Activated naive CD8-positive, alpha-beta T cell (primary cell): ENCODE measurements around the gene MTM1.
A peak's percentile ranks its signal among the peaks of the same experiment; 100 is the strongest.

Experiments
- H3K27ac Mint-ChIP-seq: one replicate; pipeline ENCODE4 v1.8.0; 2021; ENCODE audit warnings: mixed read lengths
- H3K27me3 Mint-ChIP-seq: one replicate; pipeline ENCODE4 v1.8.0; 2021; ENCODE audit warnings: mixed read lengths
- H3K36me3 Mint-ChIP-seq: one replicate; pipeline ENCODE4 v1.8.0; 2021; ENCODE audit warnings: mixed read lengths
- H3K4me1 Mint-ChIP-seq: one replicate; pipeline ENCODE4 v1.8.0; 2021; ENCODE audit warnings: low read depth, mixed read lengths
- H3K4me3 Mint-ChIP-seq: one replicate; pipeline ENCODE4 v1.8.0; 2021; ENCODE audit warnings: mild to moderate bottlenecking, mixed read lengths
- H3K9me3 Mint-ChIP-seq: one replicate; pipeline ENCODE4 v1.8.0; 2021; ENCODE audit warnings: low read depth, mixed read lengths

The MTM1 gene

DNA sequence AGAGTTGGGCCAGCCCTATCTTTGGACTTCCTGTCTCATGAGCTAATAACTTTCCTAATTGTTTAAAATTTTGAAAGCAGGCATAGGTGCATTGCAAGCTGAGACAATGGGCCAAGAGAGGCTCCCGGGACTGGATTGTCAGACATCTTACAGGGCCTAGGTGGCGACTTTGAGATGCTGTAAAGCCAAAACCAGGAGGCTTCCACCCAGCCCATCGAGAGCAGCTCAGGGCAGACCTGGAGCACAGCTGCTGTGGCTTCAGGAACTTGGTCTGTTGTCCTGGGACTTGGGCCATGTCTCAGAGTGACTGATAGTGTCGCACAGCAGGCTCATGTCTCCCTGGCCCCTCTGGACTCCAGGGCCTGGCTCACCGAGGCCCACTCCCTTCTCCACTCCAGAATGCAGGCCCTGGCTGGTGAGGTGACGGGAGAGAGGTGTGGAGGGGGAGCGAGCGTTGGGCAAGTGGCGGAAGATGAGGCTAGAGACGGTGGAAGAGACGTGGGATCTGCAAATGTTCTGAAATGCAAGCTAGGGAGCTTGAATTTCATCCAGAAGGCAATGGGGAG is 24.1 kb upstream of the MTM1 start:
- H3K27me3 Mint-ChIP-seq, result no peaks in the 10 kb centered on the region
- H3K27ac Mint-ChIP-seq, result no peak overlapping the region
- no peaks in the 10 kb centered on the region for H3K9me3 Mint-ChIP-seq
- no peaks in the 10 kb centered on the region for H3K36me3 Mint-ChIP-seq
- H3K4me1 Mint-ChIP-seq, result peaks cover 23% of the 10 kb centered on the region
- no peak overlapping the region for H3K4me3 Mint-ChIP-seq

DNA sequence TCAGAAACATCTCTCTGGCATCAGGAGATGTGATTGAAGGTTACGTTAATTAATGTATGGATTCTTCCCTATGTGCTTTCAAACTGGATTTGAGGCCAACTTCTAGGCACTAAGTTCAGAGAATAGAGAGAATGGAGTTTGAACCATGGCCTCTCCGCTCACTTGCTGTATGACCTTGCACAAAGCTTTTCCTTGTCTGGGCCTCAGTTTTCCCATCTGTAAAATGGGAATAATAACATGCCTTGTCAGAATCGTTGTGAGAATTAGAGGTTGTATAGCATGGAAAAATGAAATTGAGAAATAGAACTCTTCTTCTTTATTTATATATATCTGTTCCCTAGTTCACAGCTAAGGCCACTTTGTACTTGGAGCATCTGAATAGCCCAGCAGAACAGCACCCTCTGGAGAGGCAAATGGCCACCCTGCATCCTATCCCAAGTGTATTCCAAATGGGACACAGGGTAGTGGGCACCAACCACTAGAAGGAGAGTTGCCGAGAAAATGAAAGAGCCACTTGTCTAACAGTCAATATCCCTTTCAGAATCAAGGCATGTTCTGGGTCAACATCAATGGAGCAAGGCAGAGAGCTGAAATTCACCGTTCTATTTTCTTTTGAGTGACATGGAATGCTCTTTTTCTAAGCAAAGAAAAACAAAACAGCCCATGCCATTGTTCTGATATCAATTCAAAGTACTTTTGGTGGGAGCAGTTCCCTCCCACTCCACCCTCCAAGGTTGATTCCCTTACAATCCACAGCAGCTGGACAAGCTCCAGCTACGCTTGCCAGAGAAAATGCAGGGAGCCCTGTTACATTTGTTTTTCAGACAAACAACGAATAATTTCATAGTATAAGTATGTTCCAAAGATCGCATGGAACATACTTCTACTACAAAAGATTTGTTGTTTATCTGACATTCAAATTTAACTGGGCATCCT is 23.3 kb upstream of the MTM1 start:
- H3K36me3 Mint-ChIP-seq, result no peaks in the 10 kb centered on the region
- H3K9me3 Mint-ChIP-seq, result no peaks in the 10 kb centered on the region
- H3K4me3 Mint-ChIP-seq, result no peak overlapping the region
- H3K27me3 Mint-ChIP-seq, result no peaks in the 10 kb centered on the region
- peaks cover 23% of the 10 kb centered on the region for H3K4me1 Mint-ChIP-seq
- no peak overlapping the region for H3K27ac Mint-ChIP-seq

DNA sequence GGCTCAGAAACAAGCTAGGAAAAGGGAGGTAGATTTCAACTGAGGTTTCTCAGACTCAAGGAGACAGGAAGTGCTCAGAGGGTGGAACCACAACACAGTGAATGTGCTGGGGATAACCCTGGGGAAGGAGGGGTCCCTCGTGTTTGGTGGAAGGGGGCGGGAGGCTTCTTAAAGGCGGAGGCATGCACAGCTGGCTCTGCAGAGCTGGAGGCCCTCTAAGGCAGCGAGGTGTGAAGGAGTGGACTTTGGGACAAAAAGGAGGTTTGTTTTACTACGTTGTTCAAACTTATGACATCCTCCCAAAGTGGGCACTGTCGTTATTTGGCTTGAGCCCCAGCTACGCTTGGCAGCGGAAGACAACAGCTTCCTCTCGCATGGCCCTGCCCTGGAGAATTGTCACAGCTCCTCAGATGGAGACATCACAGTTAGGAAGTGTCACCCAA is 21.7 kb upstream of the MTM1 start:
- Mint-ChIP-seq H3K9me3 (no peaks in the 10 kb centered on the region), H3K27ac (peak overlapping the region; percentile 76), H3K4me3 (peak overlapping the region; percentile 72), H3K27me3 (no peaks in the 10 kb centered on the region), H3K4me1 (peaks cover 23% of the 10 kb centered on the region), H3K36me3 (no peaks in the 10 kb centered on the region)

DNA sequence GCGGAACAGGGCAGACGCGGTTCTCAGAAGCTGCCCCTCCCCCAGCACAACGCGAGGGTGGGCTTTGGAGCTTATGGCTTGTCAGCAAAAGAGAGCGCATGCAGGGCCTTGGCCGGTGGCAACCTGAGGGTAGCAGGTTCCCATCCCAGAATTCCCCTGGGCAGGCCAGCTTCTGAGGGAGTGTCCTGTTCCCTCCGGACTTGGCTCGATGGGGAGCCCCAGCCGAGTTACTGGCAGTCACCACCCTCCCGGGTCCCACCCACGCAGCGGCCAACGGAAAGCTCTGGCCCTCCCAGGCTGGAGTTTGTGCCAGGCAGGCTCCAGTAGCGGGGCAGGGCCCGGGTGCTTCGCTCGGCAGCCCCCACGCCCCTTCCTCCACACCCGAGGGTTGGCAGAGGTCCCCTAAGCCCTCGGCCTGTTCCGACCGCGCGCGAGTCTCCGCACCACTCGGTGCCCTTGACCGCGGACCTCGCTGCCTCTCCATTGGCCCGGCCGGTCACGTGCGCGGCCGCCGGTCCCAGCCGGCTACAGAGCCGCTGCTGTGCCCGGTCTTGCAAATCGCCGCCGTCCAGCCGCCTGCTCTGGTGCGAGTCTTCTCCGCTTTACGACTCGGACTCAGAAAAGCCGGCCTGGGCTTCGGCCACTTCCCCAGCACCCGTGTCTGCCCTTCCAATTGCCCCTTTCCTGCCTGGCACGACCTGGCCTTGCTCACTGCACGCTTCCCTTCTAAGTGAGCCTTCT is 20.9 kb upstream of the MTM1 start:
- H3K36me3 Mint-ChIP-seq, result no peaks in the 10 kb centered on the region
- H3K27me3 Mint-ChIP-seq, result no peaks in the 10 kb centered on the region
- H3K27ac Mint-ChIP-seq, result peak overlapping the region; percentile 70
- H3K4me1 Mint-ChIP-seq, result peaks cover 23% of the 10 kb centered on the region
- H3K4me3 Mint-ChIP-seq, result peak overlapping the region; percentile 79
- no peaks in the 10 kb centered on the region for H3K9me3 Mint-ChIP-seq

DNA sequence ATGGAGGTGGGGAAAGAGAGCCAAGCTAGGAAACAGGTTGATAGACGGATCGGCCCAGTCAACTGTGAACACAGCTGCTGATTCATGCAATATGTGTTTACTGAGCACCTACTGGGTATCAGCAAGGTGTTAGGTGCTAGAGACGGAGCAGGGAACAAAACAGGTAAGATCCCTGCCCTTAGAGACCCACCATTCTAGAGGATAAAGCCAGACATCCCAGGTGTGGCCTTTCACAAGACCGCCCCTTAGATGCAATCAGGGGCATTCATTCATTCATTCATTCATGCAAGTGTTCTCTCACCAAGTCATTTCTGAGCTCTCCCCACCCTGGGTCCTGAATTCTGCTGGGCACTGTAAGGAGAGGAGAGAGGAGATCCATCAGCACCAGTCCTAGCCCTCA is 20.2 kb upstream of the MTM1 start:
- Mint-ChIP-seq H3K27ac (peak overlapping the region; percentile 70), H3K27me3 (no peaks in the 10 kb centered on the region), H3K9me3 (no peaks in the 10 kb centered on the region), H3K4me1 (peaks cover 23% of the 10 kb centered on the region), H3K4me3 (peak overlapping the region; percentile 79), H3K36me3 (no peaks in the 10 kb centered on the region)

DNA sequence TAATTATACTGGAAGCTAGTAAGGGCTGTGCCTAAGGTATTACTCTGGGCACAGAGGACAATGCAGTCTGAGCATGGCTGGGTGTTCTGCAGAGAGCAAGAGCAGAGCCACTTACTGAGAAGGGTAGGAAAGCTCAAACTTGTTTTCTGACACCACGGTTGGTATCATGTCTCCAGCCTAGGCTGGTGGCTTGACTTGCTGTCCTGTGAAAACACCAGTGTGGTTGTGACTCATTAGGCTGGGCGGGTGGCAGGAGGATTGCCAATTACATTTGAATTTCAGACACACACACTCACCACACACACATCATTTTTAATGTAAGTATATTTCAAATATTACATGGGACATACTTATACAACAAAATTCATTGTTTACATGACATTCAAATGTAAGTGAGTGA is 19.7 kb upstream of the MTM1 start:
- H3K4me3 Mint-ChIP-seq, result no peak overlapping the region

DNA sequence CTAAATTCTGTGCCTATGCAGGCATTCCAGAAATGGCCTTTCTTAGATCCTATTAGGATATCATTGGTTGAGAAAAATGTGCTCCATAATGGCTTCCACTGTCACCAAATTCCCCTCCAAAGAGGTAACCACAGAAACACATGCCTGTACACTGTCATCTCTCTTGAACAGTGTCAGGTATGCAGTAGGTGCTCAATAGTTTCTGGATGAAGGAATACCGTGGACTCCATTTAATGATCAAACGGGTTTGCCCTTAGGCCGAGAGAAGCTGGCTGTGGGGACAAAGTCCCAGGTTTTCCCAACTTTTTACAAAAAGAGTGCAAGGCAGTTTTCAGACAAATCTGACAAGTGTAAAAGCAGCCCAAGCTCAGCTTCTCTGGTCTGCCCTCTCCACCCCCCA is 16.5 kb upstream of the MTM1 start:
- Mint-ChIP-seq H3K27ac (no peak overlapping the region), H3K36me3 (no peaks in the 10 kb centered on the region)

More for the DNA sequence above, 19.7 kb upstream of the MTM1 start:
- no peaks in the 10 kb centered on the region for H3K9me3 Mint-ChIP-seq
- no peak overlapping the region for H3K27ac Mint-ChIP-seq
- H3K4me1 Mint-ChIP-seq, result peaks cover 23% of the 10 kb centered on the region
- H3K27me3 Mint-ChIP-seq, result no peaks in the 10 kb centered on the region
- H3K36me3 Mint-ChIP-seq, result no peaks in the 10 kb centered on the region

DNA sequence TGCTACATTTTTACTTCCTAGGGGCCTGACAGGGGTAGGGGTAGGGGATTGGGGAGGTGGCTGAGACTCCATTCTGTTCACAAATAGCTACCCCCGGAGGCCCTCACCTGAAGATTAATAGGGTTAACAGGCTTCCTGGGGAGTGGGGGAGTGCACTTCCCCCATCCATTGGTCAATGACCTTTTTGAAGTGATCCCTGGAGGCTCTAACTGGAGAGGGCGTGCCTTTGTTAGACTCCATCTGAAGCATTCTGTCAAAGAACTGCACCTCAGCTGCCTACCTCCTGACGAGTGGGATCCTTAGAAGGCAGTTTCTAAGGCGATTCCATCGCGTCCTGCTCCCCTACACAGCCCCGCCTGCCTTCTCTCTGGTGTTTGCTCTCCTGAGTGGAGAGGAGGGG is 10.0 kb upstream of the MTM1 start:
- no peaks in the 10 kb centered on the region for H3K36me3 Mint-ChIP-seq
- H3K27me3 Mint-ChIP-seq, result no peaks in the 10 kb centered on the region
- H3K27ac Mint-ChIP-seq, result no peak overlapping the region
- H3K9me3 Mint-ChIP-seq, result no peaks in the 10 kb centered on the region
- H3K4me3 Mint-ChIP-seq, result no peak overlapping the region
- H3K4me1 Mint-ChIP-seq, result no peaks in the 10 kb centered on the region

More for the DNA sequence above, 16.5 kb upstream of the MTM1 start:
- no peaks in the 10 kb centered on the region for H3K27me3 Mint-ChIP-seq
- no peak overlapping the region for H3K4me3 Mint-ChIP-seq
- peaks cover 11% of the 10 kb centered on the region for H3K4me1 Mint-ChIP-seq
- H3K9me3 Mint-ChIP-seq, result no peaks in the 10 kb centered on the region

DNA sequence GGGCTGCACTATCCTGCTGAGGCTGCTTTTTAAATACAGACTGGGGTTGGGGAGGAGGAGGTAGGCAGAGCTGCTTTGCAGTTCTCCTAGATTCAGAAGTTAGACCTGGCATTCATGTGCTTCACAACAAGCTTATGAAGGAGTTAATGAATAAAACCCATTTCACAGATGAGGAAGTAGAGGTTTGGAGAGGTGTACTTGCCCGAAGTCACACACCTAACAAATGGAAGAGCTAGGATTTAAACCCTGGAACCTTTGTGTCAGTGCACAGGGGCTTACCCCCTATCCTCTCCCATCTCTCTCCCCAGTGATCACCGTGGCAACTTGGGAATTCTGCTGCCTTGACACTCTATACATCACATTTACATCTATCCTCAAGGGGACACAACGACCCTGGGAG is 3.6 kb upstream of the MTM1 start:
- no peaks in the 10 kb centered on the region for H3K36me3 Mint-ChIP-seq
- no peaks in the 10 kb centered on the region for H3K9me3 Mint-ChIP-seq
- H3K4me1 Mint-ChIP-seq, result peaks cover 7% of the 10 kb centered on the region
- no peaks in the 10 kb centered on the region for H3K27me3 Mint-ChIP-seq
- no peak overlapping the region for H3K4me3 Mint-ChIP-seq
- H3K27ac Mint-ChIP-seq, result no peak overlapping the region

DNA sequence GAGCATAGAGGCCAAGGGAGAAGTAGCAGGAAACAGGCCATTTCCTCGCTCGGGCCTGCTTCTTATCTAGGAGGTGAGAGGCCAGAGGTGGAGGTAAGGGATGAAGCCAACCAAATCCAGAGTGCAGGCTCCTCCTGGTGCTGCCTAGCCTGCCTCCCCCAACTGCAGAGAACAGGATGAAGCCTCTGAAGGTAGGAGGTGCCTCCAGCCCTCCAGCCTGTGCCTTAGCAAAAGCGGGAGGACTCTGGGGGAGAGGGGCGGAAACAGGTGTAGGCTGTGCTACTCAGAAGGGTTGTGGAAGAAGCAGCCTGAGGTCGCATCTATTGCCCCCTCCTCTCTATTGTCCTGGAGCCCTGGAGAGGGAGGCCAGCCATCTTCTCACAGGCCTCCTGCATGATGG is 2.9 kb upstream of the MTM1 start:
- Mint-ChIP-seq H3K27me3 (no peaks in the 10 kb centered on the region), H3K4me3 (no peak overlapping the region), H3K4me1 (peaks cover 14% of the 10 kb centered on the region), H3K9me3 (no peaks in the 10 kb centered on the region), H3K36me3 (no peaks in the 10 kb centered on the region), H3K27ac (no peak overlapping the region)

DNA sequence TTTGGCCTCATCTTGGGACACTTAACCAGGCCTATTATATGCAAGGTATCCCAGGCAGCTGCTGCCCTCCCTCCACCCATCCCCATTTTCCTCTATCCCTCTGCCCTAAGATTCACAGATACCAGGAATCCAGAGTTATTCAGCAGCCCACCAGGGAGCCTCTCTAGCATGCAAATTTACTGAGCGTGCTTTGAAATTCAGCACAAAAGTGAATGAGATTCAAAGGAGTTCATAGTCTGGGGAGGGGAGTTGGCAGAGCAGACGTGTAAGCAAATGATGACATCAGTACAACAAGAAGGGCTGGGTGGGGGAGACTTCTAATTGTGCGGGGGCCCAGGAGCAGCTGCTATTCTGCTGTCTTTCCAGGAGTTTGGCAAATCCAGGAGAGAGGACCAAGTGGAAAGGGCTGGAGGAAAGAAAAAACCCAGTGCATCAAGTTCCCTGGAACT is 1.7 kb upstream of the MTM1 start:
- no peaks in the 10 kb centered on the region for H3K36me3 Mint-ChIP-seq
- no peaks in the 10 kb centered on the region for H3K27me3 Mint-ChIP-seq
- peaks cover 22% of the 10 kb centered on the region for H3K4me1 Mint-ChIP-seq
- no peaks in the 10 kb centered on the region for H3K9me3 Mint-ChIP-seq
- no peak overlapping the region for H3K4me3 Mint-ChIP-seq
- H3K27ac Mint-ChIP-seq, result no peak overlapping the region

DNA sequence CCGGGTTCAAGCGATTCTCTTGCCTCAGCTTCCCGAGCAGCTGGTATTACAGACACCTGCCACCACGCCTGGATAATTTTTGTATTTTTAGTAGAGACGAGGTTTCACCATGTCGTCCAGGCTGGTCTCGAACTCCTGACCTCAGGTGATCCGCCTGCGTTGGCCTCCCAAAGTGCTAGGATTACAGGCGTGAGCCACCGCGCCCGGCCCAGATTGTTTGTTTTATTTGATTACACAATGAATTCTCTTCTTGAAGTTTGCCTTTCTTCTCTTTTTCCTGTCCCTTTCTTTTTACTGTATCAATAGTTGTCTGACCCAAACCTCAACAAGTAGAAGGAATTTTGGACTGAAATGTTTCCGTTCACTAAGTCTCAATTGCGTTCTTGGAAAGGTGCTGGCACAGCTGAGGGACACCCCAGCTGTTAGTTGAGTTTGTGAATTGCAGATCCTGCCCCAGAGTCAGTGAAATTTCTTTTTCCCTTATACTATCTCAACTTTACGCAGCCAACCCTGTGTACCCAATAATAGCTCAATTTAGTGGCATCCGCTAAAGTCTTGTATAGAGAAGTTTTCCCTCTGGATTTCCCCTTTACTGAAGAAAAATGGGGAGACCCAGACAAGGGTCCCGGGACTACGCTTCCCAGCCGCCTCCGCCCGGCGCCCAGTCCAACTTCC is 639 bp upstream of the MTM1 start:
- H3K4me3 Mint-ChIP-seq, result peak overlapping the region; percentile 46
- H3K27ac Mint-ChIP-seq, result peak overlapping the region; percentile 16
- no peaks in the 10 kb centered on the region for H3K9me3 Mint-ChIP-seq
- H3K4me1 Mint-ChIP-seq, result peaks cover 32% of the 10 kb centered on the region
- no peaks in the 10 kb centered on the region for H3K36me3 Mint-ChIP-seq
- H3K27me3 Mint-ChIP-seq, result no peaks in the 10 kb centered on the region

DNA sequence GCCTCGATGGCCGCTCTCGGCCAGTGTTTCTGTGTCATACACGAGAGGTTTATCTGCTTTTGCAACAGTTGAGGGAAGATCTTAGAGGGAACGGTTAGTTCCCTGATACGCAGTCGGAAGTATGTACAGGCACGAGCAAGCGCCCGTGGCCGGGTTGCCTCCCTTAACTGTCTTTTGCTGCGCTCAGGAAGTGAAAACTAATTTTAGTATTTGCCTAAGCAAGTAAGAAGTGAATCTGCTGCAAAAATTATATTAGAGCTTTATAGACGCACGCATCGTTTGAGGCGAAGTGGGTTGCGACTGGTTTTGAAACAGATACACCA is 695 bp downstream of the MTM1 start:
- H3K4me3 Mint-ChIP-seq, result peak overlapping the region; percentile 89
- peak overlapping the region; percentile 81 for H3K27ac Mint-ChIP-seq
- no peaks in the 10 kb centered on the region for H3K36me3 Mint-ChIP-seq
- H3K27me3 Mint-ChIP-seq, result no peaks in the 10 kb centered on the region
- H3K4me1 Mint-ChIP-seq, result peaks cover 46% of the 10 kb centered on the region
- H3K9me3 Mint-ChIP-seq, result no peaks in the 10 kb centered on the region

DNA sequence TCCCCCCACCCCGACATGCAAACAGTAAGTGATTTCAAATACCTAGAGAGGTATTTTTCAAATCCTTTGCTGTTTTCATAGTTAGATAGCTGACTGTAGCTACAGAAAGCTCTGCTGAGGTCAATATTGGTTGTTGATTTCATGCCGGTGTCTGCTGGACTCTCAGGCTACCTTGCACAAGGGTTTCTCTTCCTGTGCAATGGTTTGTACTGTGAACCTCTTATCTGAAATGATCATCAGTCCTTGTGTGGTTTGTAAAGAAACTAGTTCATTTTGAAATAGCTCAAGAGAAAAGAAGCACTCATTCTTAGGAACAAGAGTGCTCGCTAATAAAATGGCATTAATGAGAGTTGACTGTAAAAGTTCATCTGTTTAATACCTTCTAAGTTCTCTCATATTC is 2.1 kb downstream of the MTM1 start:
- Mint-ChIP-seq H3K4me1 (peaks cover 60% of the 10 kb centered on the region), H3K36me3 (no peaks in the 10 kb centered on the region), H3K4me3 (peak overlapping the region; percentile 89), H3K27ac (peak overlapping the region; percentile 98), H3K9me3 (no peaks in the 10 kb centered on the region), H3K27me3 (no peaks in the 10 kb centered on the region)

DNA sequence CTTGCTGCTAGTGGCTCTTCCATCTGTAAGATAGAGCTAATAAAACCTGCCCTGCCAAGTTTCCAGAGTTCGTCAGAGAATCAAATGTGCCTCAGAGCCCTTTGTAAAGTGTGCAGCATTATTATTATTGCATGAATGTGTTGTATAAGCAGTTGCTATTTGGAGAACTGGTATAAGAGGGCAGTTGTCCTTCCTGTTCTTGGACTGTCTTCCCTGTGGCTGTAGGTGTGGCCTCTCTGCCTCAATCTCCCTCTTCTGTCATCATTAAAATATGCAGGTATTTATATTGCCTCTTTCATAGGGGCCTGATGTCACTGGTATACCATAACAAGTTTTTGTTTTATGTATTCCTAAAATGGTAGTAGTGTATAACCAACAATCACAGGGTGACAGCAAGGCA is 3.8 kb downstream of the MTM1 start:
- H3K27me3 Mint-ChIP-seq, result no peaks in the 10 kb centered on the region
- peaks cover 77% of the 10 kb centered on the region for H3K4me1 Mint-ChIP-seq
- H3K4me3 Mint-ChIP-seq, result peak overlapping the region; percentile 89
- H3K27ac Mint-ChIP-seq, result peak overlapping the region; percentile 98
- no peaks in the 10 kb centered on the region for H3K9me3 Mint-ChIP-seq
- H3K36me3 Mint-ChIP-seq, result no peaks in the 10 kb centered on the region
